Measurements from ENCODE around the gene NOL7.

DNA sequence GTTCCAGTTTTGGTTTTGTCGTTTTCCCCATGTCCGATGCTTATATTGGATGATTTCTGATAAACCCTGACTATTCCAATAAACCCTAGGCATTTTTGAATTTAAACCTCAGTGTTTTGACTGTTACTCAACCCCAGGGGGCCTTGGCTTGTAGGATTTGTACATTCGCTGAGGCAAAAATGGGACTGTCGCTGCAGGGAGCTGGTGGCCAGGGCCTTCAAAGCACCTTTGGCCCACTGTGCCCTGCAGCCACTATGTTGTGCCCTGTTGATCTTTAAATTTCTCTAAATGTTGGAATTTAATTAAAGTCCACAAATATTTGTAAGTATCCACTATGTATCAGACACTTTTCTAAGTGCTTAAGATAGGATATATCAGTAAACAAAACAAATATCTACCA lies 9.5 kb upstream of the NOL7 start:
- TF ChIP-seq, protein P1, sequence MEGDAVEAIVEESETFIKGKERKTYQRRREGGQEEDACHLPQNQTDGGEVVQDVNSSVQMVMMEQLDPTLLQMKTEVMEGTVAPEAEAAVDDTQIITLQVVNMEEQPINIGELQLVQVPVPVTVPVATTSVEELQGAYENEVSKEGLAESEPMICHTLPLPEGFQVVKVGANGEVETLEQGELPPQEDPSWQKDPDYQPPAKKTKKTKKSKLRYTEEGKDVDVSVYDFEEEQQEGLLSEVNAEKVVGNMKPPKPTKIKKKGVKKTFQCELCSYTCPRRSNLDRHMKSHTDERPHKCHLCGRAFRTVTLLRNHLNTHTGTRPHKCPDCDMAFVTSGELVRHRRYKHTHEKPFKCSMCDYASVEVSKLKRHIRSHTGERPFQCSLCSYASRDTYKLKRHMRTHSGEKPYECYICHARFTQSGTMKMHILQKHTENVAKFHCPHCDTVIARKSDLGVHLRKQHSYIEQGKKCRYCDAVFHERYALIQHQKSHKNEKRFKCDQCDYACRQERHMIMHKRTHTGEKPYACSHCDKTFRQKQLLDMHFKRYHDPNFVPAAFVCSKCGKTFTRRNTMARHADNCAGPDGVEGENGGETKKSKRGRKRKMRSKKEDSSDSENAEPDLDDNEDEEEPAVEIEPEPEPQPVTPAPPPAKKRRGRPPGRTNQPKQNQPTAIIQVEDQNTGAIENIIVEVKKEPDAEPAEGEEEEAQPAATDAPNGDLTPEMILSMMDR (IDR thresholded peaks at IDR 0.05), result no peak
- TF ChIP-seq EP300 (IDR thresholded peaks at IDR 0.05) (no peak), POLR2A (IDR thresholded peaks at IDR 0.05) (no peak), POLR2AphosphoS5 (IDR thresholded peaks at IDR 0.05) (no peak)
